ENCODE results near the gene KCNJ12.

GRCh38 chr17:21382560-21383495 is 6.7 kb downstream of the KCNJ12 start:
- TF ChIP-seq CTCF (conservative IDR thresholded peaks at IDR 0.05 in 1 of 2, IDR thresholded peaks at IDR 0.05 in 1 of 2; ENCODE audit: extremely low read depth in 1 of 2, insufficient read depth in 1 of 2, low read depth in 1 of 2, low read length in 2 of 2), result no peak
- no peak for TF ChIP-seq EZH2 (IDR thresholded peaks at IDR 0.05; ENCODE audit: borderline replicate concordance, low read length)
